ENCODE results near the gene CEP83.
"Not testable (repeated sequence)": the region's sequence is repeated elsewhere in the genome, so short reads cannot be mapped to it uniquely, and the experiment has no call there.

The CEP83 gene

DNA sequence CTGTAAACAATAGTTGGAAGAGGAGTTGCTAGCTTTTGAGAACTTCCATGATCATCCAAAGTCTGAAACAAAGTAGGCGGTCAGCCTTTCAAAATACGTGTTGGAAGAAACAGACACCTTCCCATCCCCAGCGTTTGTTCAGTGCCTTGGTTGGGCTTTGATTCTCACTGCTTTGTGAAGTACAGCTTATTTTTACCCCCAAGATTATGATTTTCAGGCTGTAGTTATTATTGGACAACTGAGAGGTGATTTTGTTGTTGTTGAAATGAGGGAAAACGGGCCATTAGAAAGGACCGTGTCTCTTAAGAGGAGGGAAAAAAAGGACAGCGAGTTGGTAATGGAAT is 921 bp upstream of the CEP83 start:
- peak overlapping the region; percentile 80 for H3K4me3 ChIP-seq (ENCODE audit: low read depth, low read length)
- TF ChIP-seq, protein P1, sequence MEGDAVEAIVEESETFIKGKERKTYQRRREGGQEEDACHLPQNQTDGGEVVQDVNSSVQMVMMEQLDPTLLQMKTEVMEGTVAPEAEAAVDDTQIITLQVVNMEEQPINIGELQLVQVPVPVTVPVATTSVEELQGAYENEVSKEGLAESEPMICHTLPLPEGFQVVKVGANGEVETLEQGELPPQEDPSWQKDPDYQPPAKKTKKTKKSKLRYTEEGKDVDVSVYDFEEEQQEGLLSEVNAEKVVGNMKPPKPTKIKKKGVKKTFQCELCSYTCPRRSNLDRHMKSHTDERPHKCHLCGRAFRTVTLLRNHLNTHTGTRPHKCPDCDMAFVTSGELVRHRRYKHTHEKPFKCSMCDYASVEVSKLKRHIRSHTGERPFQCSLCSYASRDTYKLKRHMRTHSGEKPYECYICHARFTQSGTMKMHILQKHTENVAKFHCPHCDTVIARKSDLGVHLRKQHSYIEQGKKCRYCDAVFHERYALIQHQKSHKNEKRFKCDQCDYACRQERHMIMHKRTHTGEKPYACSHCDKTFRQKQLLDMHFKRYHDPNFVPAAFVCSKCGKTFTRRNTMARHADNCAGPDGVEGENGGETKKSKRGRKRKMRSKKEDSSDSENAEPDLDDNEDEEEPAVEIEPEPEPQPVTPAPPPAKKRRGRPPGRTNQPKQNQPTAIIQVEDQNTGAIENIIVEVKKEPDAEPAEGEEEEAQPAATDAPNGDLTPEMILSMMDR (IDR thresholded peaks at IDR 0.05; ENCODE audit: borderline replicate concordance, insufficient read depth, low read depth, low read length), result no peak

DNA sequence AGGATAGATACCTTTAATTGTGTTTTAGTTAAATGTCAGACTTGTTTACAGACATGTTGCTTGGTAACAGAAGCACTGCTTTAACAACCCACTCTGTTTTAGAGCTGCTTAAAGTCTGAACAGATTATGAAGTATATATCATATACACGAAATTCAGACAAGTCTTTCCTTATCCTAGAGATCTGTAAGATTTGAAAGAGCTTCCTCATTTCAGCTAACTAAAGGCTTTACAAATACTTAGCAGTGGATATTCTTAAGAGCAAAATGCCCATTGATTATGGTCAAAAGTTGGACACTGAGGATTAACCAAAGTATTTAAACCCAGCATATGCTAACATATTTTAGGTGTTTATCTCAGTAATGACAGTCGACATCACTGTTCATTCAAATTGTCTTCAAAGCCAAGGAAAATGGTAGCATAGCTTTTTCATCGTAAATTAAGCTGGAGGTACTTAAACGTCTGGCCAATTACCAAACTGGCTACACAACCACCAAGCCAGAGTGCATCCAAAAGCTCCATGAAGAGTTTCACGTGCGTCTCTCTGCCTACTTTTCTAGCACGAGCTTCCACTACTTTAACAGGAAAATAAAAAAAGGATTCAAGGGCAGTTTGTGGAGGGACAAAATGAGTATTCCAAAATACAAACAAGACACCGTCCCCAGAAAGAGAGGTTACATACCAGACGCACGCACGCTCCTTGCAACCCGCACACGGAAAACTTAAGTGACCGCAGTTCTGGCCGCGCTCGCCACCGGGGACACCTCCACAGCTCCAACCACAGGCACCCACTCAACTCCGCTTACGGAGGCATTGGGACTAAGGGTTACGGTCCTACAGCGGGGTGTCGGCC is 565 bp downstream of the CEP83 start:
- H3K4me3 ChIP-seq (ENCODE audit: low read depth, low read length), result peak overlapping the region; percentile 80
- TF ChIP-seq, protein P1 (IDR thresholded peaks at IDR 0.05; ENCODE audit: borderline replicate concordance, insufficient read depth, low read depth, low read length), result no peak

DNA sequence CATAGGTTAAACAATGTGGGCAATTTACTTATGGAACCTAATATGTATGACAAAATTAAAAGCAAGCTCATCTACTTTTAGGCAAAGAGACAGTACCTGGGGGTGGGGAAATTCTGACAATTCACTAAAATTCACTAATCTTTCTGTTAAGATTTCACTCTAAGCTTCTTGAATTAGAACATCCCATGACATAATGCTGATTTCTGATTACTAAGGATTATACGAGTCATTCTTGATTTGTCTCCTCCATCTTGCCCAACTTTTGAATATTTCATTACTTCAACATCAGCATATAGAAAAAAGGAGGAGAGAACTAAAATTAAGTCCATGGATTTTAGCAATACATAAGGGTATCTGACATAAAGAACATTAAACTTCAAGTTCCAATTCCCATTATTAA is 2.4 kb downstream of the CEP83 start:
- no peak overlapping the region for H3K4me3 ChIP-seq (ENCODE audit: low read depth, low read length)
- TF ChIP-seq, protein P1 (IDR thresholded peaks at IDR 0.05; ENCODE audit: borderline replicate concordance, insufficient read depth, low read depth, low read length), result no peak

DNA sequence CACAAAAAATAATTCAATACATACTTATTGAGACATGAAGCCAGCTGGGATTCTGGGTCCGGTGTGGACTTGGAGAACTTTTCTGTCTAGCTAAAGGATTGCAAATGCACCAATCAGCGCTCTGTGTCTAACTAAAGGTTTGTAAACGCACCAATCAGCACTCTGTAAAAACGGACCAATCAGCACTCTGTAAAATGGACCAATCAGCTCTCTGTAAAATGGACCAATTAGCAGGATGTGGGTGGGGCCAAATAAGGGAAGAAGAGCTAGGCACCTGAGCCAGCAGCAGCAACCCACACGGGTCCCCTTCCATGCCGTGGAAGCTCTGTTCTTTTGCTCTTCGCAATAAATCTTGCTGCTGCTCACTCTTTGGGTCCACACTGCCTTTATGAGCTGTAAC is 5.3 kb downstream of the CEP83 start:
- not testable (repeated sequence) for H3K4me3 ChIP-seq (ENCODE audit: low read depth, low read length)

DNA sequence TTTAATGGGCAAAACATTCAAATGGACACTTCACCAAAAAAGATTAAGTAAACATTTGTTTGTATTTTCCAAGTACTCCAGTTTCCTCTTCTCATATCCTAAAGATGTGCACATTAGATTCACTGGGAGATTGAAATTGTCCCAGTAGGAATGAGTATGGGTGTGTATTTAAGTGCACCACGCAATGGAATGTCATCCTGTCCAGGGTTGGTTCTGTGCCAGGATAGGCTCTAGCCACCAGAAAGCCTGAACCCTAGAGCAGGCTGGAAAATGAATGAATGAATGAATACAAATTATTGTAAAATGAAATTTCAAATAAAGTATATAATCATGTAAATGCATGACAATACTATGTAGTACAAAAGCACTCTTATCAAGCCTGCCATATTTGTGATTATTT is 14.0 kb downstream of the CEP83 start:
- no peak overlapping the region for H3K4me3 ChIP-seq (ENCODE audit: low read depth, low read length)
- TF ChIP-seq, protein P1 (IDR thresholded peaks at IDR 0.05; ENCODE audit: borderline replicate concordance, insufficient read depth, low read depth, low read length), result no peak

DNA sequence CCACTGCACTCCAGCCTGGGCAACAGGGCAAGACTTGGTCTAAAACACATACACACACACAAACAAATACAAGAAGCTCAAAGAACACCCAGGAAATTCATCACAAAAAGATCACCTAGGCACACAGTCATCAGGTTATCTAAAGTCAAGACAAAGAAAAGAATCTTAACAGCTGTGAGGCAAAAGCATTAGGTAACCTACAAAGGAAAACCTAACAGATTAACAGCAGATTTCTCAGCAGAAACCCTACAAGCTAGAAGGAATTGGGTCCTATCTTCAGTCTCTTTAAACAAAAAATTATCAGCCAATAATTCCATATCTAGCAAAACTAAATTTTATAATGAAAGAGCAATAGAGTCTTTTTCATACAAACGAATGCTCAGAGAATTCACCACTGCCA is 22.4 kb downstream of the CEP83 start:
- H3K4me3 ChIP-seq (ENCODE audit: low read depth, low read length), result no peak overlapping the region
- TF ChIP-seq, protein P1 (IDR thresholded peaks at IDR 0.05; ENCODE audit: borderline replicate concordance, insufficient read depth, low read depth, low read length), result no peak

DNA sequence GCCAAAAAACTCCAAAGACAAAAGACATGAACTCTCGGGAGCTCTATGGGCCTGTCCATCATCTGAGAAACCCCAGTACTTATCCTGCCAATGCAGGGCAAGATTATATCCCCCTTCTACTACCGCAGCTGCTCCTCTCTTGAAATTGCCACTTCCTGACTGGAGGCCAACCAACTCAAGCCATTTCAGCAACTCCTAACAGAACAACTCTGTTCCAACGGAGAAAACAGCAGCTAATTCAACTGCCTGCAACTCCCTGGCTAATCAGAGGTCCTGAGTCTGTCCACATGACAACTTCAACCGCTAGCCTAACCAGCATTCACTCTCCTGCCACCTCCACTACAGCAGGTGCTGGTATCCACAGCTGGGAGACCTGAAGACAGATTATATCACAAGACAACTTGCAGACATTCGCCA is 24.1 kb downstream of the CEP83 start:
- TF ChIP-seq, protein P1 (IDR thresholded peaks at IDR 0.05; ENCODE audit: borderline replicate concordance, insufficient read depth, low read depth, low read length), result no peak

More for the DNA sequence above, 24.1 kb downstream of the CEP83 start:
- peak overlapping the region; percentile 19 for H3K4me3 ChIP-seq (ENCODE audit: low read depth, low read length)

Measured in GM12875 (cell line).